ENCODE measurements around the gene SAG. TPM values are rescaled to one million over a fixed set of nuclear protein-coding genes. Genes with fewer than 3 reads are reported as not detected.

SAG gene
- total RNA-seq, 3 donors from 2014 or later, result not detected

GRCh38 chr2:233319256-233319655 lies 11.6 kb downstream of the SAG start:
- DNase-seq (ENCODE audit: low spot score in 2 of 2), result no peak
- no peak overlapping the region for H3K27ac ChIP-seq
- H3K4me3 ChIP-seq, result no peak overlapping the region
- H3K4me1 ChIP-seq, result no peaks in the 10 kb centered on the region
- H3K27me3 ChIP-seq, result no peaks in the 10 kb centered on the region
- H3K36me3 ChIP-seq, result no peaks in the 10 kb centered on the region
- intact Hi-C loops (cut with DNase I; ENCODE audit: low total_unique reads), result no loop called here
- no peak for TF ChIP-seq POLR2AphosphoS5 (IDR thresholded peaks at IDR 0.05)
- TF ChIP-seq POLR2A (IDR thresholded peaks at IDR 0.05), result no peak
- no peak for TF ChIP-seq CTCF (IDR thresholded peaks at IDR 0.05)
- no peaks in the 10 kb centered on the region for H3K9me3 ChIP-seq

- TF ChIP-seq POLR2AphosphoS5 (IDR thresholded peaks at IDR 0.05), result no peak
- no peak for TF ChIP-seq POLR2A (IDR thresholded peaks at IDR 0.05)
- no peak for TF ChIP-seq CTCF (IDR thresholded peaks at IDR 0.05)
- intact Hi-C loops (cut with DNase I; ENCODE audit: low total_unique reads), result no loop called here
- H3K4me3 ChIP-seq, result no peak overlapping the region
Observed at GRCh38 chr2:233320470-233320869, 12.9 kb downstream of the SAG start.

GRCh38 chr2:233321166-233321565 lies 13.6 kb downstream of the SAG start:
- TF ChIP-seq POLR2A (IDR thresholded peaks at IDR 0.05), result no peak
- Histone ChIP-seq H3K9me3 (no peaks in the 10 kb centered on the region), H3K36me3 (no peaks in the 10 kb centered on the region), H3K4me1 (no peaks in the 10 kb centered on the region), H3K27me3 (no peaks in the 10 kb centered on the region), H3K4me3 (no peak overlapping the region), H3K27ac (no peak overlapping the region)
- DNase-seq (ENCODE audit: low spot score in 2 of 2), result no peak
- intact Hi-C loops (cut with DNase I; ENCODE audit: low total_unique reads), result no loop called here

More at GRCh38 chr2:233320470-233320869, 12.9 kb downstream of the SAG start:
- H3K27ac ChIP-seq, result no peak overlapping the region
- H3K27me3 ChIP-seq, result no peaks in the 10 kb centered on the region
- H3K4me1 ChIP-seq, result no peaks in the 10 kb centered on the region
- DNase-seq (ENCODE audit: low spot score in 2 of 2), result no peak
- no peaks in the 10 kb centered on the region for H3K36me3 ChIP-seq
- no peaks in the 10 kb centered on the region for H3K9me3 ChIP-seq

- H3K36me3 ChIP-seq, result no peaks in the 10 kb centered on the region
Observed at GRCh38 chr2:233323851-233324250, 16.2 kb downstream of the SAG start.

GRCh38 chr2:233325256-233325655 lies 17.6 kb downstream of the SAG start:
- H3K9me3 ChIP-seq, result no peaks in the 10 kb centered on the region
- H3K27ac ChIP-seq, result no peak overlapping the region
- no peaks in the 10 kb centered on the region for H3K36me3 ChIP-seq
- intact Hi-C loops (cut with DNase I; ENCODE audit: low total_unique reads), result no loop called here
- DNase-seq (ENCODE audit: low spot score in 2 of 2), result no peak
- no peak overlapping the region for H3K4me3 ChIP-seq
- H3K27me3 ChIP-seq, result no peaks in the 10 kb centered on the region
- no peak for TF ChIP-seq CTCF (IDR thresholded peaks at IDR 0.05)
- no peak for TF ChIP-seq POLR2A (IDR thresholded peaks at IDR 0.05)
- no peak for TF ChIP-seq POLR2AphosphoS5 (IDR thresholded peaks at IDR 0.05)
- H3K4me1 ChIP-seq, result no peaks in the 10 kb centered on the region

More at GRCh38 chr2:233323851-233324250, 16.2 kb downstream of the SAG start:
- TF ChIP-seq CTCF (IDR thresholded peaks at IDR 0.05), result no peak
- no peak for TF ChIP-seq POLR2AphosphoS5 (IDR thresholded peaks at IDR 0.05)
- no peak for TF ChIP-seq POLR2A (IDR thresholded peaks at IDR 0.05)
- Histone ChIP-seq H3K9me3 (no peaks in the 10 kb centered on the region), H3K4me1 (no peaks in the 10 kb centered on the region), H3K27me3 (no peaks in the 10 kb centered on the region), H3K4me3 (no peak overlapping the region), H3K27ac (no peak overlapping the region)
- DNase-seq (ENCODE audit: low spot score in 2 of 2), result no peak
- intact Hi-C loops (cut with DNase I; ENCODE audit: low total_unique reads), result no loop called here

- intact Hi-C loops (cut with DNase I; ENCODE audit: low total_unique reads), result no loop called here
- no peak overlapping the region for H3K4me3 ChIP-seq
- no peaks in the 10 kb centered on the region for H3K4me1 ChIP-seq
- no peaks in the 10 kb centered on the region for H3K36me3 ChIP-seq
- H3K27ac ChIP-seq, result no peak overlapping the region
- no peaks in the 10 kb centered on the region for H3K9me3 ChIP-seq
- H3K27me3 ChIP-seq, result no peaks in the 10 kb centered on the region
- TF ChIP-seq POLR2A (IDR thresholded peaks at IDR 0.05), result no peak
- no peak for TF ChIP-seq CTCF (IDR thresholded peaks at IDR 0.05)
- TF ChIP-seq POLR2AphosphoS5 (IDR thresholded peaks at IDR 0.05), result no peak
- DNase-seq (ENCODE audit: low spot score in 2 of 2), result no peak
Observed at GRCh38 chr2:233325814-233326213, 18.2 kb downstream of the SAG start.

Data from breast epithelium (tissue), 4 donors.